Mucosa of stomach (tissue), 1 donor: ENCODE results near the gene DNAJC19.
"Not testable (repeated sequence)": the region's sequence is repeated elsewhere in the genome, so short reads cannot be mapped to it uniquely, and the experiment has no call there.

Experiments
- H3K27me3 ChIP-seq: one replicate; pipeline ENCODE4 v1.7.0; 2013; ENCODE audit warnings: mild to moderate bottlenecking, low read length; ENCODE audit not compliant: control insufficient read depth, insufficient read depth
- H3K36me3 ChIP-seq: one replicate; pipeline ENCODE4 v1.7.0; 2013; ENCODE audit warnings: low read length; ENCODE audit not compliant: control insufficient read depth, insufficient read depth
- H3K4me1 ChIP-seq: one replicate; pipeline ENCODE4 v1.7.0; 2013; ENCODE audit warnings: mild to moderate bottlenecking, low read length; ENCODE audit not compliant: control insufficient read depth, insufficient read depth
- H3K4me3 ChIP-seq: one replicate; pipeline ENCODE4 v1.7.0; 2013; ENCODE audit warnings: low read length
- H3K9ac ChIP-seq: one replicate; pipeline ENCODE4 v1.7.0; 2013; ENCODE audit warnings: mild to moderate bottlenecking, low read length, moderate library complexity
- H3K9me3 ChIP-seq: one replicate; pipeline ENCODE4 v1.7.0; 2013; ENCODE audit warnings: mild to moderate bottlenecking, low read length, moderate library complexity; ENCODE audit not compliant: control insufficient read depth
- donor health status: Pancreatic carcinoma.

The DNAJC19 gene

DNA sequence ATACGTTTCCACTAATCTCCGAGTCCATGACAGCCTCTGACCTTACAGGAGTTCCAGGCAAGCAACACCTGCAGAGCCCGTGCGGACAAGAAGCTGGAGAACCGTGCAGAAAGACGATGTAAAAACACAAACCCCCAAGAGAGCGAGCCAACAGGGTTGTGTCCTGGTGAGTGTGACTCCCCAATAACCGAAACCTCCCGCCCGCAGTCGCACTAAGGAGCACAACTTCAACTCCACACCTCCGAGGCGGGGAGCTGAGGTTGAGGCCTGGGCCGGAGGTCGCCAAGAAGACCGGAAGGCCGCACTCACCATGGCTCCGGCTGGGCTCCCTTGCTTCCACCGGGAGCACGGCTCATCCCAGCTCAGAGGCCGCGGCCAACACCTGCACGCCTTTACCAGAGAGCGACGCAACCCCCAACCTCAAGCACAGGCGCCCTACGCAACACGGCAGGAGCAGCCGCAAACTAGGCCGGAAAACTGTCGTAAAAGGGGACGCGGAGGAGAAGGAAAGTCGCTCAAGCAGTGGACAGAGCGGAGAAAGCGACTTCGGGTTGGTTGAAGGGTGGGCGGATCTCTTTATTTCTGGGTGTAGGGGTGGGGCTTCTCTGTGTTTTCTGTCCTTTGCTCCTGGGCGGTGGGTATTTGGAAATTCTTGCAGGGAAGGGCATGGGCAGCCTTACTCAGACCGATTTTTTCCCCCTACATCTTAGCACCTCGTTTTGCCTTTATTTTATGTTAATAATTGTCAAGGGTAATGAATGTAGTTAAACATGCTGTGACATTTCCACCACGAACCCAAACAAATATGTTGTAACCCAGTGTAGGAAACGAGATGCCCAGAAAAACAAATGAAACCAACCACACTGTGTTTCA is at the start of gene DNAJC19:
Gene DNAJC19 (minus strand): TSS at position 446 of the 873 bp plus-strand sequence. CDS start 134 bp downstream, at position 312.
- Histone ChIP-seq H3K4me3 (peak within 1 kb of the TSS; percentile 93), H3K9ac (peak within 1 kb of the TSS; percentile 84), H3K36me3 (no peaks in the 10 kb centered on the region), H3K9me3 (no peaks in the 10 kb centered on the region), H3K27me3 (no peaks in the 10 kb centered on the region), H3K4me1 (no peaks in the 10 kb centered on the region)

DNA sequence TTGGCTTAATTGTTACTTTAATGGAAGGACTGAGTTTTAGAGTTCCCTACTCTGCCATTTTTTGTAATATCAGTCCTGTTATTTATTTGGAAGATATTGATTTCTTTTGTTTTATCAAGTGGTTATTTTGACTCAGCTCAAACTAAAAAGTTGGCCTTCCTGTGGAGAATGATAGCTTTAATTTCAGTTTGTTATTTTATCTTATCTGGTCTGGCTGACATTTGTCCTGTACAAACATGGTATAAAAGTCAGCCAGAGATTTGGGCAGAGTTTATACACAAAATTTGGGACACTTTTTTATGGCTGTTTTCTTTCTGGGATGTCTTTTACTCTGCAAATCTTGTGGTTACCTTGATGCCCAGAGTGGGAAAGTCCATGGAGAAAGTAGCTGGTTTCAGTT is 41.4 kb upstream of the DNAJC19 start:
- H3K4me3 ChIP-seq = no peak overlapping the region
- H3K9me3 ChIP-seq = no peaks in the 10 kb centered on the region
- no peaks in the 10 kb centered on the region for H3K4me1 ChIP-seq
- H3K9ac ChIP-seq = no peak overlapping the region
- no peaks in the 10 kb centered on the region for H3K27me3 ChIP-seq
- H3K36me3 ChIP-seq = no peaks in the 10 kb centered on the region

DNA sequence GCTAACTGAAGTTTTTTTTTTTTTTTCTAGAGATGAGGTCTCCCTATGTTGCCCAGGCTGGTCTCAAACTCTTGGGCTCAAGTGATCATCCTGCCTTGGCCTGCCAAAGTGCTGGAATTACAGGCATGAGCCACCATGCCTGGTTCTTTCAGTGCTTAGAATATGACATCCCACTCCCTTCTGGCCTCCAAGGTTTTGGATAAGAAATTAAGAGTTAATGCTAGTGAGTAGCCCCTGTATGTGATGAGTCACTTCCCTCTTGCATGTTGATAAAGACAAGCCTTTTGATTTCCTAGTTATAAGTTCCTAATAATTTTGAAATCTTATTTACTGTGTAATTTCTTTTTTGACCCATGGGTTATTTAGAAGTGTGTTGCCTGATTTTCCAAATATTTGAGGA is 35.7 kb upstream of the DNAJC19 start:
- no peak overlapping the region for H3K4me3 ChIP-seq
- no peaks in the 10 kb centered on the region for H3K9me3 ChIP-seq
- H3K27me3 ChIP-seq = no peaks in the 10 kb centered on the region
- no peak overlapping the region for H3K9ac ChIP-seq
- H3K36me3 ChIP-seq = no peaks in the 10 kb centered on the region
- no peaks in the 10 kb centered on the region for H3K4me1 ChIP-seq

DNA sequence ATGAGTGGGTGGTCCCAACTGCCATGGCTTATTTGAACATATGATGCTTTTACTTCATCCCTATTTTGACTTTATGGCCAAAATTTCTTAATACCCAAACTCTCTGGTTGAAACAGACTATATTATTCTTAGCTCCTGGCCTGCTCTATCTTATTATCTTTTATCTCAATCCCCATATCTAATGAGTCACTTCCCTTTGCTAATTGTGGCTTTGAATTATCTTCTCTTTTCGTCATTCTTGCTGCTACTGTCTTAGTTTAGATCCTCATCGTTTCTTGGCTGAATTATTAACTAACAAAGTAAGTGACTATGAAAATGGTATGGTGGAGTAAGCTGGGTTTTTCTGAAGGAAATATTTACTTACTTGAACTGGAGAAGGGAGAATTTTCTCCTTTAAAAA is 28.2 kb upstream of the DNAJC19 start:
- H3K4me1 ChIP-seq = no peaks in the 10 kb centered on the region

DNA sequence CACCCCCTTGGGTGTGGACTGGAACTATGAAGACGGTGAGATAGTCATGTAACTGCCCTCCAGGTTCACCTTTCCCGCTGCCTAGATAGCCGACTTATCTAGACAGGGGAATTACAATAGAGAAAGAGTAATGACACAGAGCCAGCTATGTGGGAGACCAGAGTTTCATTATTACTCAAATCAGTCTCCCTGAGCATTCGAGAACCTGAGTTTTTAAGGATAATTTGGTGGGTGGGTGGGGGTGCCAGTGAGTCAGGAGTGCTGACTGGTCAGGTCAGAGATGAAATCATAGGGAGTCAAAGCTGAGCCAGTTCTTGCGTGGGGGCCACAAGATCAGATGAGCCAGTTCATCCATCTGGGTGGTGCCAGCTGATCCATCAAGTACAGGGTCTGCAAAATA is 19.7 kb upstream of the DNAJC19 start:
- Histone ChIP-seq H3K36me3 (no peaks in the 10 kb centered on the region), H3K9me3 (no peaks in the 10 kb centered on the region), H3K9ac (no peak overlapping the region), H3K4me1 (no peaks in the 10 kb centered on the region), H3K4me3 (no peak overlapping the region), H3K27me3 (no peaks in the 10 kb centered on the region)

More for the DNA sequence above, 28.2 kb upstream of the DNAJC19 start:
- Histone ChIP-seq H3K9ac (no peak overlapping the region), H3K27me3 (no peaks in the 10 kb centered on the region), H3K9me3 (no peaks in the 10 kb centered on the region), H3K4me3 (no peak overlapping the region), H3K36me3 (no peaks in the 10 kb centered on the region)

DNA sequence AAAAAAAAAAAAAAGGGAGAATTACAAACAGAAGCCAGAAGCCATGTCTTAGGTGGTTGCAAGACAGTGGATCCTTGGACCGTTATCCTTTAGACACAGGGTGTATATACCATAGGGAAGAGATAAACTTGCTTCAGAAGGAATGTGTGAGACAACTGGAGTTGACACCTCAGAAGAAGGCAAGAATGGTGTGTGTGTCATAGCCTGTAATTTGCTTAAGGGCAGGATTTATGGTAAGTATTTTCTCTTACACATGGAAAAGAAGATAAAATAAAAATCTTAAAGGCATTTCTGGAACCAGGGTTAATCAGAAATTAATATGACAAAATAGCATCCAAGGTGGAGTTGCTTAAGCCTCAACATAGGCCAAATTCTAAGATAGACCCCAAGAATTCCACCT is 19.3 kb upstream of the DNAJC19 start:
- no peak overlapping the region for H3K4me3 ChIP-seq
- no peak overlapping the region for H3K9ac ChIP-seq
- H3K27me3 ChIP-seq = no peaks in the 10 kb centered on the region
- no peaks in the 10 kb centered on the region for H3K9me3 ChIP-seq
- no peaks in the 10 kb centered on the region for H3K4me1 ChIP-seq
- H3K36me3 ChIP-seq = no peaks in the 10 kb centered on the region

DNA sequence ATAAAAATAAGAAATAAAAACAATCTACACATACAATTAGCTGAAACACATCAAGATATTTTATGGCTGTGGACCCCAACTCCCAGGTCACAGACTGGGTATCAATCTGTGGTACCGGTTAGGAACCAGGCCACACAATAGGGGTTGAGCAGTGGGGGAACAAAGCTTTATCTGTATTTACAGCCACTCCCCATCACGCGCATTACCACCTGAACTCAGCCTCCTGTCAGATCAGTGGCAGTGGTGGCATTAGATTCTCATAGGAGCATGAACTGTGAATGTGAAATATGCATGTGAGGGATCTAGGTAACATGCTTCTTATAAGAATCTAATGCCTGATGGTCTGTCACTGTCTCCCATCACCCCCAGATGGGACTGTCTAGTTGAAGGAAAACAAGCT is 17.7 kb upstream of the DNAJC19 start:
- H3K9ac ChIP-seq = no peak overlapping the region
- H3K9me3 ChIP-seq = no peaks in the 10 kb centered on the region
- no peak overlapping the region for H3K4me3 ChIP-seq
- no peaks in the 10 kb centered on the region for H3K4me1 ChIP-seq
- H3K36me3 ChIP-seq = no peaks in the 10 kb centered on the region
- H3K27me3 ChIP-seq = no peaks in the 10 kb centered on the region

DNA sequence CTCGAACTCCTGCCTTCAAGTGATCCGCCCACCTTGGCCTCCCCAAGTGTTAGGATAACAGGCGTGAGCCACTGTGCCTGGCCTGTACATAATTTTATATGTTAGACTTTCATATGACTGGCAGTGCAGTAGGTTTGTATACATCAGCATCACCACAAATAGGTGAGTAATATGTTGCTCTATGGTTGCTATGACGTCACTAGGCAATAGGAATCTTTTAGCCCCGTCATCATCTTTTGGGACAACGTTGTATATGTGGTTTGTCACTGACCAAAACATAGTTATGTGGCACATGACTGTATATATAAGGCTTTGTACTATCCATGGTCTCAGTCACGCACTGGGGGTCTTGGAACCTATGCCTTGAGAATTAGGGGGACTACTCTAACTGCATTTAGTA is 17.0 kb upstream of the DNAJC19 start:
- Histone ChIP-seq H3K27me3 (no peaks in the 10 kb centered on the region), H3K36me3 (no peaks in the 10 kb centered on the region), H3K4me3 (no peak overlapping the region), H3K4me1 (no peaks in the 10 kb centered on the region), H3K9me3 (no peaks in the 10 kb centered on the region), H3K9ac (no peak overlapping the region)

DNA sequence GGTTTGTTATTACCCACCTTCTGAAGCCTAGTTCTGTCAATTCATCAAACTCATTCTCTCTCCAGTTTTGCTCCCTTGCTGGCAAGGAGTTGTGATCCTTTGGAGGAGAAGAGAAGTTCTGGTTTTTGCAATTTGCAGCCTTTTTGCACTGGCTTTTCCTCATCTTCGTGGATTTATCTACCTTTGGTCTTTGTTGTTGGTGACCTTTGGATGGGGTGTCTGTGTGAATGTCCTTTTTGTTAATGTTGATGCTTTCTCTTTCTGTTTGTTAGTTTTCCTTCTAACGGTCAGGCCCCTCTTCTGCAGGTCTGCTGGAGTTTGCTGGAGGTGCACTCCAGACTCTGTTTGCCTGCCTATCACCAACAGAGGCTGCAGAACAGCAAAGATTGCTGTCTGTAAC is 13.9 kb upstream of the DNAJC19 start:
- not testable (repeated sequence) for H3K4me3 ChIP-seq, H3K9ac ChIP-seq, H3K4me1 ChIP-seq, H3K27me3 ChIP-seq, H3K9me3 ChIP-seq, H3K36me3 ChIP-seq

DNA sequence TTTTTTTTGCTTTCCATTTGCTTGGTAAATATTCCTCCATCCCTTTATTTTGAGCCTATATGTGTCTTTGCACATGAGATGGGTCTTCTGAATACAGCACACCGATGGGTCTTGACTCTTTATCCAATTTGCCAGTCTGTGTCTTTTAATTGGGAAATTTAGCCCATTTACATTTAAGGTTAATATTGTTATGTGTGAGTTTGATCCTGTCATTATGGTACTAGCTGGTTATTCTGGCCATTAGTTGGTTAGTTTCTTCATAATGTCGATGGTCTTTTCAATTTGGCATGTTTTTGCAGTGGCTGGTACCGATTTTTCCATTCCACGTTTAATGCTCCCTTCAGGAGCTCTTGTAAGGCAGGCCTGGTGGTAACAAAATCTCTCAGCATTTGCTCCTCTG is 12.8 kb upstream of the DNAJC19 start:
- not testable (repeated sequence) for H3K4me3 ChIP-seq, H3K4me1 ChIP-seq, H3K36me3 ChIP-seq, H3K9ac ChIP-seq, H3K27me3 ChIP-seq, H3K9me3 ChIP-seq

DNA sequence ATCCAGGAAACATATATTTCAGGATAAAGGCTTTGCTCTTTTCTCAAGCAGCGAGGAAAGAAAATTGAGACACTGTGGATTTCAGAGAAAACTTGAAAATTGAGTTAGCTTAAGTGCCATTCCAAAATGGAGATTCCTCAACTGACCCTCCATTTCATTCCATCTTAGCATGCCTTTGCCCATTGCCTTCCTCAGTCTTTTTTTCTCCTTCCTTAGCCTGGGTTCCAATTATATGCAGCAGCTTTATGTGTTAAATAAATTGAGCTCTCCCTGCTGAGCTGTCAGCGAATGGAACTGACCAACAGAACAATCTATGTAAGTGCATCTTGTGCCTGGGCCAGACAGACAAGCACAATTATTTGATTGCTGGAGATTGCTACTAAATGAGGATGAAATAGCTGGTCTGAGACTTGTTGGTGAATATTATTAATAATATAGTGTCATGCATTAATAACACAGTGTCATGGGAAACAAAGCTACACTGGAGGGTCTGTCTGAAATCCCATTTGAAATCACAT is 6.9 kb upstream of the DNAJC19 start:
- Histone ChIP-seq H3K9me3 (no peaks in the 10 kb centered on the region), H3K36me3 (no peaks in the 10 kb centered on the region), H3K27me3 (no peaks in the 10 kb centered on the region)

DNA sequence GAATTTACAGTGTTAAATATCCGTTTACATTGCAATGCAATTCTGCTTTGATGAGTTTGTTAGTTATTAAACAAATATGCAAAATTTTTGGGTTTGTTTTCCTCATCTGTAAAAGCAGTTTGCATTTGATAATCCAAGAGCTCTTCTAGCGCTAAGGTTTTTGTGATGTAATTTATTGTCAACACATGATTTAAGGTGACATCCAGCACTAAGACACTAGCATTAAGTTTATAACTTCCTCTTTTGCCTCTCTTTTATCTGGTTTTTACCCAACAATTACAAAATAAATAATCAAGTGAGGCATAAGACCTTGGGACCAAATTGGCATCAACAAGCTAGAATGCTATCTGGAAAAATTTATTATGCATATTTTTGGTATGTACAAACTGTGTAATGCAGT is 969 bp upstream of the DNAJC19 start:
- no peaks in the 10 kb centered on the region for H3K4me1 ChIP-seq
- H3K27me3 ChIP-seq = no peaks in the 10 kb centered on the region
- no peaks in the 10 kb centered on the region for H3K9me3 ChIP-seq
- no peak overlapping the region for H3K9ac ChIP-seq
- H3K36me3 ChIP-seq = no peaks in the 10 kb centered on the region
- no peak overlapping the region for H3K4me3 ChIP-seq

More for the DNA sequence above, 6.9 kb upstream of the DNAJC19 start:
- Histone ChIP-seq H3K9ac (no peak overlapping the region), H3K4me1 (no peaks in the 10 kb centered on the region), H3K4me3 (no peak overlapping the region)
